HG03432 (cell line): ENCODE data around the gene ZNF418.

Source experiments
- ATAC-seq: cut with Tn5 transposase; IDR thresholded peaks from one replicate; pipeline ENCODE4 v1.9.1; 2021; ENCODE audit warnings: mild to moderate bottlenecking, moderate library complexity; ENCODE audit not compliant: unreplicated experiment

The ZNF418 gene

GRCh38 chr19:57934820-57935665, at the start of gene ZNF418:
Gene ZNF418, minus strand, starts transcription at chr19:57935402. Its CDS starts 1,580 bp downstream, at chr19:57933822.
- ATAC-seq = peak; percentile 81

GRCh38 chr19:57978586-57979289, 43.5 kb upstream of the ZNF418 start:
- ATAC-seq = no peak

- no peak for ATAC-seq
These were observed 39.2 kb upstream of the ZNF418 start, which contains the start of gene C19orf18 for GRCh38 chr19:57974434-57974833. Gene C19orf18, minus strand, starts transcription at chr19:57974534. Its CDS starts 102 bp downstream, at chr19:57974432.

GRCh38 chr19:57964761-57965160, 29.6 kb upstream of the ZNF418 start:
- no peak for ATAC-seq

- no peak for ATAC-seq
These were observed 26.6 kb upstream of the ZNF418 start for GRCh38 chr19:57961785-57962184.

- no peak for ATAC-seq
These were observed 19.8 kb upstream of the ZNF418 start for GRCh38 chr19:57954996-57955395.

GRCh38 chr19:57949702-57950101, 14.5 kb upstream of the ZNF418 start:
- no peak for ATAC-seq

GRCh38 chr19:57949296-57949695, 14.1 kb upstream of the ZNF418 start:
- no peak for ATAC-seq

GRCh38 chr19:57947419-57948134, 12.4 kb upstream of the ZNF418 start, which contains the start of gene ZNF256:
Gene ZNF256, minus strand, starts transcription at chr19:57947706. Its CDS starts 232 bp downstream, at chr19:57947474.
- peak; percentile 90 for ATAC-seq

- no peak for ATAC-seq
These were observed 11.9 kb upstream of the ZNF418 start for GRCh38 chr19:57947088-57947418.

- no peak for ATAC-seq
These were observed 11.1 kb upstream of the ZNF418 start for GRCh38 chr19:57946316-57946715.

- no peak for ATAC-seq
These were observed 6.4 kb upstream of the ZNF418 start for GRCh38 chr19:57941593-57941992.

GRCh38 chr19:57935731-57936130, 529 bp upstream of the ZNF418 start:
- no peak for ATAC-seq

- no peak for ATAC-seq
These were observed 7.6 kb downstream of the ZNF418 start for GRCh38 chr19:57927587-57927986.

- ATAC-seq = peak; percentile 96
These were observed 18.8 kb downstream of the ZNF418 start, which contains the start of gene ZNF417 for GRCh38 chr19:57916168-57916995. Gene ZNF417, minus strand, starts transcription at chr19:57916592. Its CDS starts 181 bp downstream, at chr19:57916411.

GRCh38 chr19:57914531-57914930, 20.7 kb downstream of the ZNF418 start:
- no peak for ATAC-seq

- no peak for ATAC-seq
These were observed 27.8 kb downstream of the ZNF418 start for GRCh38 chr19:57907394-57907793.

GRCh38 chr19:57905258-57905657, 29.9 kb downstream of the ZNF418 start:
- ATAC-seq = no peak

- no peak for ATAC-seq
These were observed 31.5 kb downstream of the ZNF418 start for GRCh38 chr19:57903618-57904184.

- no peak for ATAC-seq
These were observed 34.9 kb downstream of the ZNF418 start for GRCh38 chr19:57900311-57900710.
